H9 (cell line): ENCODE data around the gene ARL17B. TPM values are rescaled to one million over a fixed set of nuclear protein-coding genes. Genes with fewer than 3 reads are reported as not detected.
"Not testable (repeated sequence)": the region's sequence is repeated elsewhere in the genome, so short reads cannot be mapped to it uniquely, and the experiment has no call there.

ENCODE experiments used
- DNase-seq: peaks from one replicate; pipeline ENCODE4 v3.0.0-alpha.2; 2017
- H2AFZ ChIP-seq: one replicate; pipeline ENCODE4 v1.6.1; 2013; ENCODE audit warnings: mild to moderate bottlenecking, low read length, control low read depth, moderate library complexity
- H2AK5ac ChIP-seq: 2 replicates; pipeline ENCODE4 v1.6.1; 2013; ENCODE audit warnings: low read length, control low read depth, mixed read lengths; ENCODE audit not compliant: insufficient read length
- H2BK120ac ChIP-seq: one replicate; pipeline ENCODE4 v1.6.1; 2013; ENCODE audit warnings: low read depth, mild to moderate bottlenecking, low read length, control low read depth, inconsistent platforms; ENCODE audit not compliant: poor library complexity, severe bottlenecking
- H2BK12ac ChIP-seq: 2 replicates; pipeline ENCODE4 v1.6.1; 2013; ENCODE audit warnings: low read length, control low read depth, mixed read lengths, low read depth; ENCODE audit not compliant: insufficient read length
- H2BK15ac ChIP-seq: 2 replicates; pipeline ENCODE4 v1.6.1; 2013; ENCODE audit warnings: low read depth, low read length, control low read depth
- H2BK20ac ChIP-seq: one replicate; pipeline ENCODE4 v1.6.1; 2013; ENCODE audit warnings: low read depth, mild to moderate bottlenecking, low read length, control low read depth, inconsistent platforms; ENCODE audit not compliant: poor library complexity, severe bottlenecking
- H2BK5ac ChIP-seq: 2 replicates; pipeline ENCODE4 v1.6.1; 2013; ENCODE audit warnings: low read length, control low read depth, mixed read lengths; ENCODE audit not compliant: insufficient read length
- H3K14ac ChIP-seq: 2 replicates; pipeline ENCODE4 v1.6.1; 2013; ENCODE audit warnings: low read length, control low read depth; ENCODE audit not compliant: insufficient read depth
- H3K18ac ChIP-seq: 2 replicates; pipeline ENCODE4 v1.6.1; 2013; ENCODE audit warnings: low read depth, mild to moderate bottlenecking, mixed read lengths, low read length, control low read depth; ENCODE audit not compliant: insufficient read length
- H3K23ac ChIP-seq: 2 replicates; pipeline ENCODE4 v1.6.1; 2013; ENCODE audit warnings: low read length, control low read depth, mixed read lengths, low read depth; ENCODE audit not compliant: insufficient read length
- H3K23me2 ChIP-seq: 2 replicates; pipeline ENCODE4 v1.6.1; 2013; ENCODE audit warnings: low read depth, mild to moderate bottlenecking, mixed read lengths, low read length, control low read depth; ENCODE audit not compliant: insufficient read length, poor library complexity, severe bottlenecking
- H3K27ac ChIP-seq: 2 replicates; pipeline ENCODE4 v1.5.1; 2013; ENCODE audit warnings: low read length, control low read depth, mixed read lengths, low read depth; ENCODE audit not compliant: insufficient read length
- H3K27me3 ChIP-seq: 2 replicates; pipeline ENCODE4 v1.6.1; 2013; ENCODE audit warnings: low read length, control low read depth, inconsistent platforms; ENCODE audit not compliant: insufficient read depth
- H3K4ac ChIP-seq: 2 replicates; pipeline ENCODE4 v1.6.1; 2013; ENCODE audit warnings: low read depth, mild to moderate bottlenecking, control low read depth, inconsistent platforms, low read length, moderate library complexity
- H3K4me1 ChIP-seq: 2 replicates; pipeline ENCODE4 v1.6.1; 2013; ENCODE audit warnings: low read length, control low read depth, inconsistent platforms; ENCODE audit not compliant: insufficient read depth
- H3K4me2 ChIP-seq: 2 replicates; pipeline ENCODE4 v1.6.1; 2013; ENCODE audit warnings: low read length, control low read depth, mixed read lengths; ENCODE audit not compliant: insufficient read length, insufficient read depth
- H3K56ac ChIP-seq: 2 replicates; pipeline ENCODE4 v1.6.1; 2013; ENCODE audit warnings: low read depth, mild to moderate bottlenecking, mixed read lengths, low read length, control low read depth; ENCODE audit not compliant: insufficient read length
- H3K79me1 ChIP-seq: 2 replicates; pipeline ENCODE4 v1.6.1; 2013; ENCODE audit warnings: low read depth, mild to moderate bottlenecking, moderate library complexity, low read length, control low read depth, inconsistent platforms; ENCODE audit not compliant: insufficient read depth, poor library complexity, severe bottlenecking
- H3K79me2 ChIP-seq: 2 replicates; pipeline ENCODE4 v1.6.1; 2013; ENCODE audit warnings: low read length, control low read depth, inconsistent platforms; ENCODE audit not compliant: insufficient read depth
- H3K9ac ChIP-seq: 2 replicates; pipeline ENCODE4 v1.6.1; 2013; ENCODE audit warnings: low read length, control low read depth, mixed read lengths; ENCODE audit not compliant: insufficient read length; ENCODE audit errors: extremely low read depth
- H3K9me3 ChIP-seq: one replicate; pipeline ENCODE4 v1.6.1; 2013; ENCODE audit warnings: low read depth, low read length, inconsistent platforms; ENCODE audit not compliant: control insufficient read depth
- H3T11ph ChIP-seq: one replicate; pipeline ENCODE4 v1.6.1; 2013; ENCODE audit warnings: mild to moderate bottlenecking, low read length, control low read depth, inconsistent platforms
- H4K20me1 ChIP-seq: one replicate; pipeline ENCODE4 v1.6.1; 2013; ENCODE audit not compliant: control insufficient read depth, insufficient read length, insufficient read depth
- H4K5ac ChIP-seq: 2 replicates; pipeline ENCODE4 v1.6.1; 2013; ENCODE audit warnings: low read depth, mild to moderate bottlenecking, mixed read lengths, low read length, control low read depth; ENCODE audit not compliant: insufficient read length
- H4K8ac ChIP-seq: replicated peaks from 2 replicates; pipeline ENCODE4 v1.6.1; 2013; ENCODE audit warnings: low read length, control low read depth, mixed read lengths, low read depth; ENCODE audit not compliant: insufficient read length
- H4K91ac ChIP-seq: 2 replicates; pipeline ENCODE4 v1.6.1; 2013; ENCODE audit warnings: low read depth, mild to moderate bottlenecking, moderate library complexity, mixed read lengths, low read length, control low read depth; ENCODE audit not compliant: insufficient read length
- H3K27ac Mint-ChIP-seq, 3 experiments: 2 replicates in 2 of 3; 3 replicates in 1 of 3; pipeline ENCODE4 v1.8.0; 2020 to 2021; ENCODE audit warnings: mixed read lengths in 3 of 3, mild to moderate bottlenecking in 1 of 3, moderate library complexity in 1 of 3
- H3K27me3 Mint-ChIP-seq: 2 replicates; pipeline ENCODE4 v1.8.0; 2021; ENCODE audit warnings: low read depth, mild to moderate bottlenecking, moderate library complexity, mixed read lengths
- H3K36me3 Mint-ChIP-seq, 3 experiments: 2 replicates in 2 of 3; 3 replicates in 1 of 3; pipeline ENCODE4 v1.8.0; 2020 to 2021; ENCODE audit warnings: low read depth in 3 of 3, mixed read lengths in 3 of 3; ENCODE audit not compliant: insufficient read depth in 1 of 3
- H3K4me1 Mint-ChIP-seq, 2 experiments: 2 replicates each; pipeline ENCODE4 v1.8.0; 2020; ENCODE audit warnings: mixed read lengths in 2 of 2
- H3K4me3 Mint-ChIP-seq, 2 experiments: 2 replicates in 1 of 2; 3 replicates in 1 of 2; pipeline ENCODE4 v1.8.0; 2020 to 2021; ENCODE audit warnings: mild to moderate bottlenecking in 2 of 2, mixed read lengths in 2 of 2, moderate library complexity in 1 of 2
- H3K9me3 Mint-ChIP-seq, 2 experiments: 2 replicates in 1 of 2; 3 replicates in 1 of 2; pipeline ENCODE4 v1.8.0; 2020; ENCODE audit warnings: mild to moderate bottlenecking in 2 of 2, mixed read lengths in 2 of 2, moderate library complexity in 1 of 2
- WGBS: extraction: QIAGEN DNeasy Blood & Tissue Kit; methylation state at CpG from one replicate; pipeline ENCODE4 v1.1.7; 2013; ENCODE audit warnings: missing lambda C conversion rate, low lambda C conversion rate, mixed read lengths; ENCODE audit not compliant: insufficient read length; ENCODE audit errors: extremely low coverage; 5-methylcytosine and 5-hydroxymethylcytosine counted together
- total RNA-seq: library from RNA; stranded (reverse); gene quantifications from 2 replicates; pipeline ENCODE4 v1.2.1, GENCODE V29; 2021
- TF ChIP-seq, protein P1 (sequence below): fragments of 200-600 bp; sonication (generic); conservative IDR thresholded peaks from 3 replicates; pipeline ENCODE4 v1.8.0; 2021; ENCODE audit warnings: antibody characterized with exemption, mild to moderate bottlenecking

The ARL17B gene
- total RNA-seq, 1 experiment from 2014 or later: 10.8 TPM

DNA sequence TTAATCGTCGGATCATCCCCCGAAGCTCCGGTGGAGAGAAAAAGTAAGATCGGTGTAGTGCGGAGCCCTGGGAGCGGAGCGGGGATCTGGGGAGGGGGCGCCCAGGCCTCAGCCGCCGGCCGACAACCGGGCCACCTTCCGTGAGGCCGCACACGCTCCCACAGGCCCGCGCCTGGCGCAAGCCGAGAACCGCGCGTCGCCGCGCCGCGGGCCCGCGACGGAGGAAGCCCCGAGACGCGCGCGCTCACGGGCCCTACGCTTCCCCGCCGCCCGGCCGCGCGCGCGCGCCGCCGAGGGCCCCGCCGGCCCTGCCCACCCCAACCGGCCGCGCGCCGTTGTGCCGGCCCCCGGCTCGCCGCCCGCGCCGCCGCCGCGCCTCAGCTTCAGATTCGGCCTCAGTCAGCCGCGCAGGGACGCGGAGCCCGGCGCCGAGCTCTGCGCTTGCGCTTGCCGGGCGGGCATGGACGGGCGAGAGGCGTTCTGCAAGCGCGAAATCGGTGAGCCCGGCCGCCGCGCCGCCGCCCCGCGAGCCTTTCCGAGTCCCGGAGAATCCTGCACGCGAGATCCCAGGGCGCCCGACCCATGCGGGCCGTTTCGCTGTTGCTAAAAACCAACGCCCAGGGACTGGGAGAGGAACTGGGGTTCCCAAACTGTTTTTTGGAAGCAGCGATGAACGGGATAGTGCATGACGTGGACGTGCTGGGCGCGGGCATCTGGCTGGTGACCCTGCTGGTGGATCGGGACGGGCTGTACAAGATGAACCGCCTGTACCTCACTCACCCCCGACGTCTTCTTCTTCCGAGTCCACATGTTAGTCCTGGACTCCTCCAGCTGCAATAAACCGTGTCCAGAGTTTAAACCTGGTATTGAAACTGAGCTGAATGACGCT lies 94.7 kb downstream of the ARL17B start:
- Histone ChIP-seq H3K27me3 (peaks cover 18% of the 10 kb centered on the region; the same call in 1 of the 2 replicates), H3K27ac (no peak overlapping the region)

DNA sequence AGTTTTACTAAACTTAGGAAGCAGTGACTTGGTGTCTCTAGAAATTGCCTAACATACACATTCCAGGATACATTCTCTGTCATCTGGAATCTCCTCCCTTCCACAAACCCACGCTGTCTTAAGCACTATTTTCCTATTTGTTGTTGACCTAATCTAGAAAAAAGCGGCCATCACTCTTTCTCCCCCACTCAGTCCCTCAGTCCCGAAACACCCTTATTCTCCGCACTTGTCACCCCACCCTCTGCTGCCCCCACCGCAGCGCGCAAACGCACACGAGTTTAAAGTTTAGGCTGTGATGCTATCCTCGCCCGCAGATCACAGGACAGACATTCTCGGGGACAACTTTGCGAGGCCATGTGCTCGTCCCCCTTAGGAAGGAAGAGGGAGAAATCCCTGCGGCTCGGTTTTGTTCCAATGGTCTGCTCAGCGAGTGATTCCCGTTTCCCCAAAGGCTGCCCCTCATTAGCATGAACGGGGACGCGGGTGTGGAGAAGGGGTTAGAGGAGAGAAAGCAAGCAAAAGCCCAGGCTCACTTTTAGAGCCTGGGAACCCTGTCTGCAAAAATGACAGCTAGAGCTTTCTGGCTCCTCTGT lies 95.4 kb downstream of the ARL17B start:
- H3K18ac ChIP-seq, H3K79me2 ChIP-seq, H3K4ac ChIP-seq, H3T11ph ChIP-seq, H3K36me3 Mint-ChIP-seq, H3K27ac ChIP-seq, H2BK12ac ChIP-seq, H3K23ac ChIP-seq, H2BK5ac ChIP-seq, H3K4me1 ChIP-seq, H2BK120ac ChIP-seq, H2AK5ac ChIP-seq, H3K9me3 ChIP-seq, H2BK15ac ChIP-seq, H2BK20ac ChIP-seq, H3K79me1 ChIP-seq, H3K9me3 Mint-ChIP-seq, H4K8ac ChIP-seq, H4K5ac ChIP-seq, H4K91ac ChIP-seq, H4K20me1 ChIP-seq, H3K56ac ChIP-seq: not testable (repeated sequence)
- H3K4me3 Mint-ChIP-seq: peak overlapping the region; percentile 74 to 90
- peaks cover 89% of the 10 kb centered on the region for H3K27me3 Mint-ChIP-seq
- H3K27me3 ChIP-seq: peaks cover 18% of the 10 kb centered on the region; the same call in 1 of the 2 replicates
- peaks cover 14% of the 10 kb centered on the region for H3K23me2 ChIP-seq
- DNase-seq: peak; percentile 66
- WGBS: no CpG with 5 or more reads among the region's 21 CpGs
- 0 out of 2 replicates have a peak overlapping the region, but pooled peaks have one; percentile 34 for H3K14ac ChIP-seq
- 0 out of 7 replicates have a peak overlapping the region, but pooled peaks of 1 of the 3 experiments have one; percentile 9 for H3K27ac Mint-ChIP-seq
- H3K4me2 ChIP-seq: peak overlapping the region; percentile 59
- H3K4me1 Mint-ChIP-seq: peaks cover 10 to 13% of the 10 kb centered on the region in 2 experiments
- H2AFZ ChIP-seq: peak overlapping the region; percentile 41
- H3K9ac ChIP-seq: peak overlapping the region; percentile 48

More for the DNA sequence above, 94.7 kb downstream of the ARL17B start:
- Mint-ChIP-seq H3K27ac (0 out of 7 replicates have a peak overlapping the region, but pooled peaks of 1 of the 3 experiments have one; percentile 9), H3K36me3 (no peaks in the 10 kb centered on the region), H3K9me3 (no peaks in the 10 kb centered on the region; a peak in 1 of 5 replicates), H3K27me3 (peaks cover 89% of the 10 kb centered on the region), H3K4me3 (peak overlapping the region; percentile 74 to 90), H3K4me1 (peaks cover 10 to 13% of the 10 kb centered on the region in 2 experiments)
- peak; percentile 86 for DNase-seq
- Histone ChIP-seq H2BK5ac (no peak overlapping the region), H2AFZ (no peak overlapping the region), H3K4me2 (peak overlapping the region; percentile 59), H3K4ac (no peak overlapping the region), H3K9me3 (no peaks in the 10 kb centered on the region), H3K18ac (no peak overlapping the region), H3K79me1 (no peaks in the 10 kb centered on the region), H2BK12ac (no peak overlapping the region), H2BK120ac (no peak overlapping the region), H4K91ac (no peak overlapping the region), H3K14ac (no peak overlapping the region; the same call in 1 of the 2 replicates), H4K5ac (no peak overlapping the region), H4K20me1 (no peaks in the 10 kb centered on the region), H3K23ac (no peak overlapping the region), H4K8ac (no peak overlapping the region), H3K56ac (no peak overlapping the region), H3K79me2 (no peaks in the 10 kb centered on the region), H3T11ph (no peak overlapping the region), H3K23me2 (peaks cover 14% of the 10 kb centered on the region), H2BK15ac (no peak overlapping the region), H3K4me1 (no peaks in the 10 kb centered on the region), H2AK5ac (no peak overlapping the region), H2BK20ac (no peak overlapping the region), H3K9ac (peak overlapping the region; percentile 48)
- no CpG with 5 or more reads among the region's 116 CpGs for WGBS
- TF ChIP-seq, protein P1, sequence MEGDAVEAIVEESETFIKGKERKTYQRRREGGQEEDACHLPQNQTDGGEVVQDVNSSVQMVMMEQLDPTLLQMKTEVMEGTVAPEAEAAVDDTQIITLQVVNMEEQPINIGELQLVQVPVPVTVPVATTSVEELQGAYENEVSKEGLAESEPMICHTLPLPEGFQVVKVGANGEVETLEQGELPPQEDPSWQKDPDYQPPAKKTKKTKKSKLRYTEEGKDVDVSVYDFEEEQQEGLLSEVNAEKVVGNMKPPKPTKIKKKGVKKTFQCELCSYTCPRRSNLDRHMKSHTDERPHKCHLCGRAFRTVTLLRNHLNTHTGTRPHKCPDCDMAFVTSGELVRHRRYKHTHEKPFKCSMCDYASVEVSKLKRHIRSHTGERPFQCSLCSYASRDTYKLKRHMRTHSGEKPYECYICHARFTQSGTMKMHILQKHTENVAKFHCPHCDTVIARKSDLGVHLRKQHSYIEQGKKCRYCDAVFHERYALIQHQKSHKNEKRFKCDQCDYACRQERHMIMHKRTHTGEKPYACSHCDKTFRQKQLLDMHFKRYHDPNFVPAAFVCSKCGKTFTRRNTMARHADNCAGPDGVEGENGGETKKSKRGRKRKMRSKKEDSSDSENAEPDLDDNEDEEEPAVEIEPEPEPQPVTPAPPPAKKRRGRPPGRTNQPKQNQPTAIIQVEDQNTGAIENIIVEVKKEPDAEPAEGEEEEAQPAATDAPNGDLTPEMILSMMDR: no peak
